Mesodermal cell (in vitro differentiated cells): Measurements from ENCODE around the gene NEXMIF.
"Not testable (repeated sequence)": the region's sequence is repeated elsewhere in the genome, so short reads cannot be mapped to it uniquely, and the experiment has no call there.

Source experiments
- H3K27ac ChIP-seq: 2 replicates; pipeline ENCODE4 v1.7.0; 2013; ENCODE audit warnings: mild to moderate bottlenecking, low read depth, low read length, moderate library complexity; ENCODE audit not compliant: severe bottlenecking
- H3K36me3 ChIP-seq: 2 replicates; pipeline ENCODE4 v1.7.1; 2013; ENCODE audit warnings: mild to moderate bottlenecking, low read length, moderate library complexity; ENCODE audit not compliant: control insufficient read depth, insufficient read depth
- H3K4me1 ChIP-seq: one replicate; pipeline ENCODE4 v1.7.1; 2013; ENCODE audit warnings: mild to moderate bottlenecking, low read length; ENCODE audit not compliant: insufficient read depth, control insufficient read depth, poor library complexity, severe bottlenecking
- H3K4me3 ChIP-seq: 2 replicates; pipeline ENCODE4 v1.7.0; 2013; ENCODE audit warnings: low read length, control low read depth, mild to moderate bottlenecking; ENCODE audit not compliant: insufficient read depth, poor library complexity, severe bottlenecking; ENCODE audit errors: extremely low read depth
- H3K9me3 ChIP-seq: 2 replicates; pipeline ENCODE4 v1.7.1; 2013; ENCODE audit warnings: mild to moderate bottlenecking, low read length, moderate library complexity; ENCODE audit not compliant: control insufficient read depth
- WGBS, 2 experiments: methylation state at CpG; one replicate each; pipeline ENCODE4 v1.1.5; 2013; ENCODE audit warnings: missing lambda C conversion rate in 2 of 2; ENCODE audit not compliant: insufficient coverage in 2 of 2; 5-methylcytosine and 5-hydroxymethylcytosine counted together

The NEXMIF gene

DNA sequence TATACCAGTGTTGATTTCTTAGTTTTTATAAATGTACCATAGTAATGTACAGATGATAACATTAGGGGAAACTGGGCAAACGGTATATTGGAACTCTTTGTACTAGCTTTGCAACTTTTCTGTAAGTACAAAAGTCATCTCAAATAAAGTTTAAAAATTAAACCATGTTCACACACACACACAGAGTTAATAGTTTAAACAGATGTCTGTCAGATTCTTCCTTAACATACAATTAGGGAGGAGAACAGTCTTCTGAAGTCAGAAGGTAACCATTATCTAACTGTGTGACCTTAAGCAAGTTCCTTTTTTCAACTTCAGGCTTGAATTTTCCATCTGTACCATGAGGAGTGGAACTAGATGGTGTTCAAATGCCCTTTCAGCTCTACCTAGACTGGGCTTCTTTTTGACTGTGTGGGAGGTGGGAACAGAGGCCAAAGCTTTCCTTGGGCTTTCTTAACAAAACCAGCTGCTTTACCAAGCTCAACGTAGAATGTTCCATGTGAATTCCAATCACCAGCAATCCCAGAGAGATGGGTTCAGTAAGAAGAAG, 127.8 kb downstream of the NEXMIF start:
- Histone ChIP-seq H3K27ac (no peak overlapping the region), H3K4me3 (no peak overlapping the region), H3K36me3 (no peaks in the 10 kb centered on the region), H3K4me1 (no peaks in the 10 kb centered on the region), H3K9me3 (no peaks in the 10 kb centered on the region)
- no CpG with 5 or more reads among the region's 2 CpGs for WGBS, 2 experiments

GRCh38 chrX:74788545-74789086, 136.6 kb downstream of the NEXMIF start:
- no CpG with 5 or more reads among the region's 1 CpG for WGBS, 2 experiments

DNA sequence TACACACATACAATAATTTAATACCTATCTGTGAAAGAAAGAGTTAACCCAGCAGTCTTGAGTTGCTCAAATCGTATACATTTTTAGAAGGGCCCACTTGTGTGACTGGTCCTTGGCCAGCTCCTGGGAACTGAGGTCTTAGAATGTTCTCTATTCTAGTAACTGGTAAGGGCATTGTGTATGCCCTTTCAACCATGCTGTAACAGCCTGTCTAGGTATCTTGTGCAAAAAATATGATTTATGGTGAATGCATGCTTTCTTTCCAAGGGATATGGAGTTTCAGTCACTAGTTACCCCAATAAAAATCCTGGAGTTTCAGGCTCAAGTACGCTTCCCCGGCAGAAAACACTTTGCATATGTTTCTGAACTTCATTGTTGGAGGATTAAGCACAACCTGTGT, 140.6 kb downstream of the NEXMIF start:
- no CpG with 5 or more reads among the region's 3 CpGs for WGBS, 2 experiments
- no peaks in the 10 kb centered on the region for H3K9me3 ChIP-seq
- no peaks in the 10 kb centered on the region for H3K4me1 ChIP-seq
- H3K36me3 ChIP-seq = no peaks in the 10 kb centered on the region
- no peak overlapping the region for H3K4me3 ChIP-seq
- no peak overlapping the region for H3K27ac ChIP-seq

More at GRCh38 chrX:74788545-74789086, 136.6 kb downstream of the NEXMIF start:
- Histone ChIP-seq H3K36me3 (no peaks in the 10 kb centered on the region), H3K9me3 (no peaks in the 10 kb centered on the region), H3K27ac (no peak overlapping the region), H3K4me1 (no peaks in the 10 kb centered on the region), H3K4me3 (no peak overlapping the region)

GRCh38 chrX:74781507-74782034, 143.7 kb downstream of the NEXMIF start:
- Histone ChIP-seq H3K36me3 (no peaks in the 10 kb centered on the region), H3K27ac (no peak overlapping the region), H3K4me3 (no peak overlapping the region), H3K9me3 (no peaks in the 10 kb centered on the region), H3K4me1 (no peaks in the 10 kb centered on the region)
- WGBS, 2 experiments = no CpG with 5 or more reads among the region's 1 CpG

DNA sequence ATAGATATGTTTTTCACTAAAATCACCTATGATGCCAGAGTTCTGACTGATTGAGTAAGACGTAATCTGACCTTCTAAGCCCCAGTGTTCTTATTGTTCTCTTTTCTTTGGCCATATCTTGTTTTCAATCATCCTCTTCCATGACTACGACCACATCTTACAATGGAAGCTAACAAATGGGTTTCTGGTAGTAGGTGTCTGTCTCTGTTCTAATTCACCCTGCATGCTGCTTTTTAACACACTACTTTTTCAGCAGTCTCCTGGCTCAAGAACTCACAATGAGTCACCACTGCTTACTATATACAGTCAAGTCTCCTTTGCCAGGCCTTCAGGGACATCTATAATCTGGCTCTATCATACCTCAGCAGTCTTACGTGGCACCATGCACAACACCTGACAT, 146.1 kb downstream of the NEXMIF start:
- Histone ChIP-seq H3K4me1 (no peaks in the 10 kb centered on the region), H3K27ac (no peak overlapping the region), H3K36me3 (no peaks in the 10 kb centered on the region), H3K4me3 (no peak overlapping the region), H3K9me3 (no peaks in the 10 kb centered on the region)
- WGBS, 2 experiments = 86% methylated on average over 1 of the region's 3 CpGs

DNA sequence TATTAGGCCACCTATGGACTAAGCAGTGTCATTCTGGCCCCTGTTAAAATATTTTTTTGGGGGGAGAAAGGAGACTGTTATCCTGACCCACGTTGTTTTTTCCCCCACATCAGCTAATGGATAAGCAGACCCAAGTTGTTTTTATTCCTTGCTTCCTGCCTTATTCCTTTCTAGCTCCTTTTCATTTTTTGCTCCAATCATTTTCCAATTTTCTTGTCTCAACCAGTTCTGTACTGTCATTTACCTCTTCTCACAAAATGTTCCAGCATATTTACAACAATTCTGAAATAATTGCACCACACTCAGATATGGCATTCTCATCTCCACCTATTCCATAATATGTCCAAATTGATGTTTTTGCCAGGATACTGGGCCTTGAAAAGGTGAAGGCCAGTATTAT, 150.3 kb downstream of the NEXMIF start:
- H3K9me3 ChIP-seq = no peaks in the 10 kb centered on the region
- no CpG with 5 or more reads among the region's 1 CpG for WGBS, 2 experiments
- H3K36me3 ChIP-seq = no peaks in the 10 kb centered on the region
- H3K27ac ChIP-seq = no peak overlapping the region
- H3K4me1 ChIP-seq = no peaks in the 10 kb centered on the region
- H3K4me3 ChIP-seq = no peak overlapping the region

- no CpG with 5 or more reads among the region's 3 CpGs for WGBS, 2 experiments
- Histone ChIP-seq H3K9me3 (no peaks in the 10 kb centered on the region), H3K4me1 (no peaks in the 10 kb centered on the region), H3K4me3 (no peak overlapping the region), H3K36me3 (no peaks in the 10 kb centered on the region), H3K27ac (no peak overlapping the region)
These were observed 188.8 kb downstream of the NEXMIF start for GRCh38 chrX:74736450-74736849.

GRCh38 chrX:74705269-74705668, 220.0 kb downstream of the NEXMIF start:
- no CpG with 5 or more reads among the region's 2 CpGs for WGBS, 2 experiments

DNA sequence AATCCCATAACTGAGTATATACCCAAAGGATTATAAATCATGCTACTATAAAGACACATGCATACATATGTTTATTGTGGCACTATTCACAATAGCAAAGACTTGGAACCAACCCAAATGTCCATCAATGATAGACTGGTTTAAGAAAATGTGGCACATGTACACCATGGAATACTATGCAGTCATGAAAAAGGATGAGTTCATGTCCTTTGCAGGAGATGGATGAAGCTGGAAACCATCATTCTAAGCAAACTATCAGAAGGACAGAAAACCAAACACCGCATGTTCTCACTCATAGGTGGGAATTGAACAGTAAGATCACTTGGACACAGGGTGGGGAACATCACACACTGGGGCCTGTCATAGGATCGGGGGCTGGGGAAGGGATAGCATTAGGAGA, 223.9 kb downstream of the NEXMIF start:
- H3K36me3 ChIP-seq, H3K4me1 ChIP-seq, H3K9me3 ChIP-seq, H3K27ac ChIP-seq, H3K4me3 ChIP-seq: not testable (repeated sequence)
- no CpG with 5 or more reads among the region's 2 CpGs for WGBS, 2 experiments

More at GRCh38 chrX:74705269-74705668, 220.0 kb downstream of the NEXMIF start:
- Histone ChIP-seq H3K4me1 (no peaks in the 10 kb centered on the region), H3K9me3 (no peaks in the 10 kb centered on the region), H3K4me3 (no peak overlapping the region), H3K36me3 (no peaks in the 10 kb centered on the region), H3K27ac (no peak overlapping the region)

GRCh38 chrX:74684466-74684865, 240.8 kb downstream of the NEXMIF start:
- no peak overlapping the region for H3K27ac ChIP-seq
- no peak overlapping the region for H3K4me3 ChIP-seq
- no peaks in the 10 kb centered on the region for H3K36me3 ChIP-seq
- H3K4me1 ChIP-seq = no peaks in the 10 kb centered on the region
- H3K9me3 ChIP-seq = no peaks in the 10 kb centered on the region
- 83% methylated on average over 1 of the region's 2 CpGs; no CpG with 5 or more reads in 1 of the 2 experiments for WGBS, 2 experiments
